PC-3 (cell line): ENCODE measurements around the gene UGCG. TPM values are rescaled to one million over a fixed set of nuclear protein-coding genes. Genes with fewer than 3 reads are reported as not detected.
A peak's percentile ranks its signal among the peaks of the same experiment; 100 is the strongest.

ENCODE experiments used
- ATAC-seq: fragments of 200-7000 bp; cut with Tn5 transposase; 2 replicates; pipeline ENCODE4 v1.9.1; 2020; ENCODE audit warnings: mild to moderate bottlenecking, moderate library complexity
- BruUV-seq: library from RNA; stranded (reverse); fragments of 400-500 nt; replicated peaks from 2 replicates; lab custom pipeline; 2021; lab: Mats Ljungman, UMichigan
- CTCF ChIA-PET: fragments of 300-600 bp; sonication (Branson Sonifier 250); formaldehyde crosslinking; loops from one replicate; lab custom pipeline; 2022; ENCODE audit warnings: antibody characterized with exemption; lab: Charles Lee
- POLR2A ChIA-PET: fragments of 300-600 bp; sonication (Branson Sonifier 250); formaldehyde crosslinking; loops from one replicate; lab custom pipeline; 2022; ENCODE audit warnings: antibody characterized with exemption; ENCODE audit not compliant: unreplicated experiment; lab: Charles Lee
- DNase-seq: peaks from one replicate; pipeline ENCODE4 v3.0.0-alpha.2; 2015
- H2AFZ ChIP-seq: fragments of 300-600 bp; sonication (generic); 2 replicates; pipeline ENCODE4 v1.6.0; 2016; ENCODE audit warnings: antibody characterized with exemption, low read length
- H3F3A ChIP-seq: fragments of 300-600 bp; sonication (generic); one replicate; pipeline ENCODE4 v1.6.0; 2017; ENCODE audit warnings: antibody characterized with exemption, low read length, control low read depth, mild to moderate bottlenecking; ENCODE audit not compliant: unreplicated experiment
- H3K27ac ChIP-seq: fragments of 300-600 bp; sonication (generic); 2 replicates; pipeline ENCODE4 v1.5.1; 2016; ENCODE audit warnings: mild to moderate bottlenecking, low read length
- H3K27me3 ChIP-seq: fragments of 300-600 bp; sonication (generic); 2 replicates; pipeline ENCODE4 v1.6.1; 2016; ENCODE audit warnings: low read length, mixed read lengths
- H3K36me3 ChIP-seq: fragments of 300-600 bp; sonication (generic); 2 replicates; pipeline ENCODE4 v1.6.1; 2016; ENCODE audit warnings: low read depth, mixed run types, low read length, mixed read lengths
- H3K4me1 ChIP-seq: fragments of 300-600 bp; sonication (generic); 2 replicates; pipeline ENCODE4 v1.5.1; 2016; ENCODE audit warnings: low read length; ENCODE audit not compliant: insufficient read depth
- H3K4me2 ChIP-seq: fragments of 300-600 bp; sonication (generic); 2 replicates; pipeline ENCODE4 v1.6.0; 2016; ENCODE audit warnings: low read length
- H3K4me3 ChIP-seq: fragments of 300-600 bp; sonication (generic); 2 replicates; pipeline ENCODE4 v1.5.1; 2016; ENCODE audit warnings: mild to moderate bottlenecking, low read length, mixed read lengths
- H3K79me2 ChIP-seq: fragments of 300-600 bp; sonication (generic); 2 replicates; pipeline ENCODE4 v1.6.1; 2017; ENCODE audit warnings: low read length, mixed read lengths
- H3K9ac ChIP-seq: fragments of 300-600 bp; sonication (generic); 2 replicates; pipeline ENCODE4 v1.6.0; 2016; ENCODE audit warnings: mild to moderate bottlenecking, low read length
- H3K9me2 ChIP-seq: fragments of 300-600 bp; sonication (generic); replicated peaks from 2 replicates; pipeline ENCODE4 v1.6.1; 2016; ENCODE audit warnings: mixed run types, low read length, mixed read lengths
- H3K9me3 ChIP-seq: fragments of 300-600 bp; sonication (generic); 2 replicates; pipeline ENCODE4 v1.6.1; 2016; ENCODE audit warnings: low read length, mixed read lengths
- H4K20me1 ChIP-seq: fragments of 300-600 bp; sonication (generic); 2 replicates; pipeline ENCODE4 v1.6.1; 2016; ENCODE audit warnings: low read length, mixed read lengths
- CTCF ChIP-seq: fragments of 300-600 bp; sonication (generic); conservative IDR thresholded peaks from 2 replicates; pipeline ENCODE4 v1.5.1; 2017; ENCODE audit warnings: antibody characterized with exemption, low read depth, mild to moderate bottlenecking, low read length
- EZH2 ChIP-seq: fragments of 300-600 bp; sonication (generic); IDR thresholded peaks from one replicate; pipeline ENCODE4 v1.6.1; 2017; ENCODE audit warnings: antibody characterized with exemption, mild to moderate bottlenecking, low read length; ENCODE audit not compliant: unreplicated experiment
- EZH2phosphoT487 ChIP-seq: fragments of 300-600 bp; sonication (generic); IDR thresholded peaks from 2 replicates; pipeline ENCODE4 v1.6.1; 2018; ENCODE audit warnings: mild to moderate bottlenecking, antibody characterized with exemption, low read length, borderline replicate concordance
- intact Hi-C: fragments of 100-400 bp; cut with micrococcal nuclease; formaldehyde crosslinking; loops from 2 replicates; pipeline ENCODE4 v1.9.0; 2023
- total RNA-seq: library from RNA; depleted of rRNA; stranded (reverse); fragments of >200 nt; gene quantifications from 2 replicates; pipeline ENCODE4 v1.2.3, GENCODE V29; 2014

The UGCG gene
- total RNA-seq, 1 experiment from 2014 or later = 29.4 TPM

- no peak for ATAC-seq
- H3K36me3 ChIP-seq = no peaks in the 10 kb centered on the region
- TF ChIP-seq CTCF (no peak), EZH2phosphoT487 (no peak), EZH2 (no peak)
- CTCF ChIA-PET = interaction anchor here (0.6 kb wide), 2 partner anchors 169 to 432 kb away, joined by 3 read pairs; no protein-coding TSS in a partner anchor
- H3K9ac ChIP-seq = no peak overlapping the region
- peaks cover 71% of the 10 kb centered on the region for H4K20me1 ChIP-seq
- H3K4me1 ChIP-seq = peaks cover 41% of the 10 kb centered on the region
- no peaks in the 10 kb centered on the region for H3K9me2 ChIP-seq
- no peak overlapping the region for H2AFZ ChIP-seq
- H3K79me2 ChIP-seq = peaks cover 96% of the 10 kb centered on the region
- peak overlapping the region; percentile 90 for H3K4me2 ChIP-seq
- DNase-seq = no peak
- no peaks in the 10 kb centered on the region for H3K9me3 ChIP-seq
- POLR2A ChIA-PET = no interaction called here
- H3F3A ChIP-seq = no peaks in the 10 kb centered on the region
- peak overlapping the region; percentile 77; the same call in 1 of the 2 replicates for H3K4me3 ChIP-seq
- H3K27ac ChIP-seq = no peak overlapping the region
- no peaks in the 10 kb centered on the region for H3K27me3 ChIP-seq
- no TSS peak for BruUV-seq
- intact Hi-C loops = no loop called here
Measured at GRCh38 chr9:111900151-111900857, 3.7 kb downstream of the UGCG start.

- Histone ChIP-seq H3K79me2 (peaks cover 96% of the 10 kb centered on the region), H3K9ac (no peak overlapping the region), H3K9me3 (no peaks in the 10 kb centered on the region), H4K20me1 (peaks cover 76% of the 10 kb centered on the region), H2AFZ (no peak overlapping the region), H3K4me3 (no peak overlapping the region), H3K9me2 (no peaks in the 10 kb centered on the region), H3K4me1 (peaks cover 35% of the 10 kb centered on the region), H3K27me3 (no peaks in the 10 kb centered on the region), H3K4me2 (peak overlapping the region; percentile 24; the same call in 1 of the 2 replicates), H3F3A (no peaks in the 10 kb centered on the region), H3K36me3 (no peaks in the 10 kb centered on the region), H3K27ac (no peak overlapping the region)
- DNase-seq (no peak), ATAC-seq (no peak)
- ChIA-PET CTCF (interaction anchor here (0.6 kb wide), 1 partner anchor 431 kb away, joined by 3 read pairs; no protein-coding TSS in a partner anchor), POLR2A (no interaction called here)
- no peak for TF ChIP-seq CTCF
- no peak for TF ChIP-seq EZH2phosphoT487
- TF ChIP-seq EZH2 = no peak
- BruUV-seq = no TSS peak
- intact Hi-C loops = no loop called here
Measured at GRCh38 chr9:111900858-111901612, 4.4 kb downstream of the UGCG start.
